ENCODE measurements around the gene MOB1A.

MOB1A gene

DNA sequence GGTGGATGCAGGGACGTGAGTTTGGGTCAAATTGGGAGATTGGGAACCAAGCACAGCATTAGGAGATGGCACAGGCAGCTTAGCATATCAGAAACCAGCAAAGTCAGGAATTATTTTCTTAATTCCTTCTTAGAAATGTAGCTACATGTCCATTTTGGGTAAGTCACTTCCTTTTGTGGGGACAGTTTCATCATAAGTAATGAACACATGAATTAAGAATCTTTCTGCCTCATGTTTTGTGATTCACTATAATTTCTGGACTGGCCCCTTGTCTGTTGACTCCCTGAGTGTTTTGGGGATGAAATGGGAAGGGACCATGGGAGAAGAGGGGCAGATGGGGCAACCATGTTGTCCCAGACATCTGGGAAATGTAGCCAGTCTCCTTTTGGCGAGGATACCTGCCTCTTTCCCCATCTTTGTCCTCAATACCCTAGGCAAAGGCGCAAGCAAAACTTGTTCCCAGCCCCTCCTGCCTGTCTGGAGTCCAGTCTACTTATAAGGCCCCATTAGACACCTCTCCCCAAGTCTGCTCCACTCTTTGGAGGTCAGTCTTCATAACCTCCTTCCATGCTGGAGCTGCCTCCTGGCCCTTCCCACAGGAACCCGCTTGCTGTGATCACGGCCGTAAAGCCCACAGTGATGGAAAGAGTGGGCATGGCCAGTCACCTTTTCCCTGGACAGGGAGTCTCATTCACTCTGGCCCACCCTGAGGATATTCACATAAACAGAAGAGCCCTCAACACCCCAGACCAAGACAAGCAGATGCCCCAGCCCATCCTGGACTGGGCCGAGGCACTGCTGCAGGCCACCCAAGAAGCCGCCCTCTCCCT lies 45.5 kb upstream of the MOB1A start:
- Histone ChIP-seq H3K4me2 (ENCODE audit: low read length) (no peak overlapping the region), H3K79me2 (ENCODE audit: low read length) (no peaks in the 10 kb centered on the region), H2AFZ (ENCODE audit: low read depth, low read length) (no peak overlapping the region), H3K9me3 (ENCODE audit: insufficient read depth, low read length) (no peaks in the 10 kb centered on the region), H3K36me3 (replicated peaks; ENCODE audit: low read depth, low read length) (peaks cover 22% of the 10 kb centered on the region), H4K20me1 (ENCODE audit: insufficient read depth, low read length) (peaks cover 2% of the 10 kb centered on the region; the same call in 1 of the 2 replicates), H3K27ac (ENCODE audit: low read length) (no peak overlapping the region), H3K27me3 (ENCODE audit: low read depth, low read length) (no peaks in the 10 kb centered on the region), H3K9ac (ENCODE audit: low read length) (no peak overlapping the region), H3K4me3 (ENCODE audit: low read length) (no peak overlapping the region), H3K4me1 (ENCODE audit: low read length) (no peaks in the 10 kb centered on the region)
- TF ChIP-seq, protein P1, sequence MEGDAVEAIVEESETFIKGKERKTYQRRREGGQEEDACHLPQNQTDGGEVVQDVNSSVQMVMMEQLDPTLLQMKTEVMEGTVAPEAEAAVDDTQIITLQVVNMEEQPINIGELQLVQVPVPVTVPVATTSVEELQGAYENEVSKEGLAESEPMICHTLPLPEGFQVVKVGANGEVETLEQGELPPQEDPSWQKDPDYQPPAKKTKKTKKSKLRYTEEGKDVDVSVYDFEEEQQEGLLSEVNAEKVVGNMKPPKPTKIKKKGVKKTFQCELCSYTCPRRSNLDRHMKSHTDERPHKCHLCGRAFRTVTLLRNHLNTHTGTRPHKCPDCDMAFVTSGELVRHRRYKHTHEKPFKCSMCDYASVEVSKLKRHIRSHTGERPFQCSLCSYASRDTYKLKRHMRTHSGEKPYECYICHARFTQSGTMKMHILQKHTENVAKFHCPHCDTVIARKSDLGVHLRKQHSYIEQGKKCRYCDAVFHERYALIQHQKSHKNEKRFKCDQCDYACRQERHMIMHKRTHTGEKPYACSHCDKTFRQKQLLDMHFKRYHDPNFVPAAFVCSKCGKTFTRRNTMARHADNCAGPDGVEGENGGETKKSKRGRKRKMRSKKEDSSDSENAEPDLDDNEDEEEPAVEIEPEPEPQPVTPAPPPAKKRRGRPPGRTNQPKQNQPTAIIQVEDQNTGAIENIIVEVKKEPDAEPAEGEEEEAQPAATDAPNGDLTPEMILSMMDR (IDR thresholded peaks at IDR 0.05; ENCODE audit: low read depth, low read length): no peak
- TF ChIP-seq EZH2phosphoT487 (IDR thresholded peaks at IDR 0.05; ENCODE audit: low read depth): no peak

DNA sequence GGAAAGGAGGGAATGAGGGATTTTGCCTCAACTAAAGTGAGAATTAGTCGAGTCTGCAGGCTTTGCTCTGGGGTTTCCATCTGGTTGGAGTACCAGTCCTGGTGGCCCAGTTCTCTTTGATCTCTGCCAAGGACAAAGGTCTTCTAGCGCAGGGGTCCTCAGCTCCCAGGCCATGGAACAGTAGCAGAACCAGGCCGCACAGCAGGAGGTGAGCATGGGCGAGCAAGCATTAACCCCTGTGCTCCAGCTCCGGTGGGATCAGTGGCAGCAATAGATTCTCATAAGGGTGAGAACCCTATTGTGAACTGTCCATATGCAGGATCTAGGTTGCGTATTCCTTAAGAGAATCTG lies 43.6 kb upstream of the MOB1A start:
- peaks cover 33% of the 10 kb centered on the region for H3K36me3 ChIP-seq (replicated peaks; ENCODE audit: low read depth, low read length)
- H3K4me1 ChIP-seq (ENCODE audit: low read length): no peaks in the 10 kb centered on the region
- no peak overlapping the region for H3K27ac ChIP-seq (ENCODE audit: low read length)
- no peak for TF ChIP-seq EZH2phosphoT487 (IDR thresholded peaks at IDR 0.05; ENCODE audit: low read depth)
- TF ChIP-seq, protein P1 (IDR thresholded peaks at IDR 0.05; ENCODE audit: low read depth, low read length): no peak
- no peak overlapping the region for H2AFZ ChIP-seq (ENCODE audit: low read depth, low read length)
- H3K4me2 ChIP-seq (ENCODE audit: low read length): no peak overlapping the region
- H3K4me3 ChIP-seq (ENCODE audit: low read length): no peak overlapping the region
- no peak overlapping the region for H3K9ac ChIP-seq (ENCODE audit: low read length)
- H4K20me1 ChIP-seq (ENCODE audit: insufficient read depth, low read length): peaks cover 8% of the 10 kb centered on the region
- H3K27me3 ChIP-seq (ENCODE audit: low read depth, low read length): no peaks in the 10 kb centered on the region
- H3K9me3 ChIP-seq (ENCODE audit: insufficient read depth, low read length): no peaks in the 10 kb centered on the region
- H3K79me2 ChIP-seq (ENCODE audit: low read length): no peaks in the 10 kb centered on the region

DNA sequence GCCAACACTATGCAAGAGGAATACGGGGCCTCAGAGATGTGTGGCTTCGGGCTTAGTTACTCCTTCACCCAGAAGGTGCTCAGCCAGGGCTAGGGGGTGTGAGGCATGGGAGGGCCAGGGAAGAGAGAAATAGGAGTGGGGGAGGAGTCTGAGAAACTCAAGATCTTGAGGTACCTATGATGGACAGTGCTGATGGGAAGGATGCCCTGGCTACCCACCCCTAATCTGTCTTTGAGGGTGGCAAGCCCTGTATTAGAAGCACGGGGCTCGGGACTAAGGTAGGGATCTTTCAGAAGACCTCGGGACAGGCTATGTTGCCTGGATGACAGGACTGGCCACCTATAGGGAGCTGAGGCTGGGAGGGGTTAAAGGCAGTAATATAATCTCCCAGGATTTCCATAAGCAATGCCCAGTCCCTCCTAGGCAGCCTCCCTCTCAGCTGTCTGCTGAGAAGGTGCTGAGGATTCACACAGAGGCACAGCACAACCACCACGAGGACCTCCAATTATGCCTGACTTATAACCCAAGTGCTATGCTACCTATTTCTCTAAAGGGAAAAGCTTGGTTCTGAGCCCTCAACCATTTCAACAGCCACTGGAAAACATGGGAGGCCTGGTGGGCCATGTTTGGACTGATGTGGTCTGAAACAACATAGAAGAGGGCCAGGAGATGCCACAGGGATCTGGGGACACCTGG lies 43.1 kb upstream of the MOB1A start:
- Histone ChIP-seq H2AFZ (ENCODE audit: low read depth, low read length) (no peak overlapping the region), H3K27me3 (ENCODE audit: low read depth, low read length) (no peaks in the 10 kb centered on the region), H3K79me2 (ENCODE audit: low read length) (peaks cover 4% of the 10 kb centered on the region; the same call in 1 of the 2 replicates), H3K36me3 (replicated peaks; ENCODE audit: low read depth, low read length) (peaks cover 38% of the 10 kb centered on the region), H3K4me1 (ENCODE audit: low read length) (no peaks in the 10 kb centered on the region), H3K4me2 (ENCODE audit: low read length) (no peak overlapping the region), H3K4me3 (ENCODE audit: low read length) (no peak overlapping the region), H3K9ac (ENCODE audit: low read length) (no peak overlapping the region), H3K9me3 (ENCODE audit: insufficient read depth, low read length) (no peaks in the 10 kb centered on the region), H4K20me1 (ENCODE audit: insufficient read depth, low read length) (peaks cover 12% of the 10 kb centered on the region), H3K27ac (ENCODE audit: low read length) (no peak overlapping the region)
- TF ChIP-seq EZH2phosphoT487 (IDR thresholded peaks at IDR 0.05; ENCODE audit: low read depth): no peak
- TF ChIP-seq, protein P1 (IDR thresholded peaks at IDR 0.05; ENCODE audit: low read depth, low read length): no peak

DNA sequence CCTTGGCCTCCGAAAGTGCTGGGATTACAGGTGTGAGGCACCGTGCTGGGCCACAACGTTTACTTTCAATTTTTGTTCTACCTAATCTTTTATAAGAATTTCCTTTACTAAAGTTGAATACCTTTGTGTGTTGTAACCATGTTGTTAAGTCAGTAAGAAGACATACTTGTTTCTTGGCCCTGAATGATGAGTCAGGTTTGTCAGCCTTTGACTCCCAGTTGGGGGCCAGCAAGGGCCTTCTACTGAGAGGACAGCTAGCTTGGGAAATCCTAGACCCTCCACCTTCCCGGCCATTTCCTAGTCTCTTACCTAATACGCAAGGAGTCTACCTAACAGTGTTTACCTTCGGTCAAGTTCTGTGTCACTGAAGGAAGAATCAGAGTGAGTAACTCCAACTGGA lies 42.4 kb upstream of the MOB1A start:
- H3K4me1 ChIP-seq (ENCODE audit: low read length): no peaks in the 10 kb centered on the region
- no peak overlapping the region for H2AFZ ChIP-seq (ENCODE audit: low read depth, low read length)
- no peaks in the 10 kb centered on the region for H3K9me3 ChIP-seq (ENCODE audit: insufficient read depth, low read length)
- peaks cover 15% of the 10 kb centered on the region for H4K20me1 ChIP-seq (ENCODE audit: insufficient read depth, low read length)
- H3K4me3 ChIP-seq (ENCODE audit: low read length): no peak overlapping the region
- H3K79me2 ChIP-seq (ENCODE audit: low read length): peaks cover 6% of the 10 kb centered on the region; the same call in 1 of the 2 replicates
- TF ChIP-seq, protein P1 (IDR thresholded peaks at IDR 0.05; ENCODE audit: low read depth, low read length): no peak
- no peak for TF ChIP-seq EZH2phosphoT487 (IDR thresholded peaks at IDR 0.05; ENCODE audit: low read depth)
- H3K9ac ChIP-seq (ENCODE audit: low read length): no peak overlapping the region
- peaks cover 43% of the 10 kb centered on the region for H3K36me3 ChIP-seq (replicated peaks; ENCODE audit: low read depth, low read length)
- H3K4me2 ChIP-seq (ENCODE audit: low read length): no peak overlapping the region
- no peak overlapping the region for H3K27ac ChIP-seq (ENCODE audit: low read length)
- H3K27me3 ChIP-seq (ENCODE audit: low read depth, low read length): no peaks in the 10 kb centered on the region

All from OCI-LY3 (cell line).